GM12878 (cell line): ENCODE results near the gene ZBTB16. TPM values are rescaled to one million over a fixed set of nuclear protein-coding genes. Genes with fewer than 3 reads are reported as not detected.

Experiments used
- ATAC-seq: fragments of 200-7000 bp; cut with Tn5 transposase; 3 replicates; pipeline ENCODE4 v1.9.1; 2020; ENCODE audit warnings: mild to moderate bottlenecking, moderate library complexity
- BruUV-seq: library from RNA; stranded (reverse); fragments of 400-500 nt; replicated peaks from 2 replicates; lab custom pipeline; 2021; lab: Mats Ljungman, UMichigan
- CTCF ChIA-PET: fragments of 300-600 bp; sonication (Branson Sonifier 250); formaldehyde crosslinking; extraction: SDS; loops from one replicate; lab custom pipeline; 2021; ENCODE audit warnings: inconsistent platforms; lab: Yijun Ruan, JAX
- POLR2A ChIA-PET: fragments of 350-600 bp; formaldehyde crosslinking; extraction: SDS; loops from one replicate; lab custom pipeline; 2021; ENCODE audit warnings: inconsistent platforms; lab: Charles Lee
- RAD21 ChIA-PET: fragments of 300-600 bp; sonication (Branson Sonifier 250); formaldehyde crosslinking; loops from one replicate; lab custom pipeline; 2023; ENCODE audit warnings: antibody characterized with exemption; ENCODE audit not compliant: unreplicated experiment; lab: Charles Lee
- SMC1A ChIA-PET: fragments of 300-600 bp; sonication (Branson Sonifier 250); formaldehyde crosslinking; loops from one replicate; lab custom pipeline; 2023; ENCODE audit not compliant: unreplicated experiment, uncharacterized antibody; lab: Charles Lee
- DNase-seq: peaks from one replicate; pipeline ENCODE4 v3.0.0-alpha.2; 2011; ENCODE audit warnings: low read depth, low spot score
- FAIRE-seq: peaks from 3 replicates; lab custom pipeline; 2011; peaks lifted over from hg19 to GRCh38; lab: Jason Lieb, UNC
- H2AFZ ChIP-seq: 2 replicates; pipeline ENCODE4 v1.6.0; 2011; ENCODE audit warnings: low read depth, low read length, control low read depth; ENCODE audit not compliant: control insufficient read depth
- H3K27ac ChIP-seq: 2 replicates; pipeline ENCODE4 v1.5.1; 2011; ENCODE audit warnings: control low read depth; ENCODE audit not compliant: control insufficient read depth, insufficient read depth
- H3K27me3 ChIP-seq, 2 experiments: replicated peaks in 1 of 2; 2 replicates each; pipeline versions ENCODE4 v1.6.0 to v1.6.1; 2011; ENCODE audit warnings: low read length in 1 of 2; ENCODE audit not compliant: control insufficient read depth in 2 of 2, insufficient read depth in 2 of 2
- H3K36me3 ChIP-seq, 2 experiments: 2 replicates each; pipeline ENCODE4 v1.5.1; 2011; ENCODE audit warnings: low read length in 1 of 2; ENCODE audit not compliant: control insufficient read depth in 2 of 2, insufficient read depth in 2 of 2
- H3K4me1 ChIP-seq: 2 replicates; pipeline ENCODE4 v1.6.1; 2011; ENCODE audit warnings: mild to moderate bottlenecking, low read length, moderate library complexity, mixed read lengths; ENCODE audit not compliant: control insufficient read depth, insufficient read depth
- H3K4me2 ChIP-seq: 2 replicates; pipeline ENCODE4 v1.6.0; 2011; ENCODE audit warnings: control low read depth; ENCODE audit not compliant: control insufficient read depth, insufficient read depth
- H3K4me3 ChIP-seq: fragments of 200-600 bp; sonication (generic); 2 replicates; pipeline ENCODE4 v1.5.1; 2016
- H3K79me2 ChIP-seq: 2 replicates; pipeline ENCODE4 v1.6.0; 2011; ENCODE audit warnings: low read length; ENCODE audit not compliant: control insufficient read depth, insufficient read depth
- H3K9ac ChIP-seq: 2 replicates; pipeline ENCODE4 v1.8.0; 2011; ENCODE audit warnings: low read length, control low read depth, mixed read lengths; ENCODE audit not compliant: control insufficient read depth, insufficient read depth
- H3K9me3 ChIP-seq: replicated peaks from 3 replicates; pipeline ENCODE4 v1.5.1; 2011; ENCODE audit warnings: mild to moderate bottlenecking, low read length; ENCODE audit not compliant: control insufficient read depth, insufficient read depth
- H4K20me1 ChIP-seq: 2 replicates; pipeline ENCODE4 v1.6.0; 2011; ENCODE audit not compliant: control insufficient read depth, insufficient read depth
- BCL11A ChIP-seq: IDR thresholded peaks from 2 replicates; pipeline ENCODE4 v1.6.1; 2011; ENCODE audit warnings: low read depth, low read length
- CHD2 ChIP-seq: IDR thresholded peaks from 2 replicates; pipeline ENCODE4 v1.6.1; 2011; ENCODE audit warnings: low read depth, low read length, improper control_type of control experiment, borderline replicate concordance
- NFIC ChIP-seq: IDR thresholded peaks from 2 replicates; pipeline ENCODE4 v1.6.1; 2012; ENCODE audit warnings: low read depth, mild to moderate bottlenecking, inconsistent platforms, low read length, moderate library complexity
- NRF1 ChIP-seq: conservative IDR thresholded peaks from 2 replicates; pipeline ENCODE4 v1.6.1; 2011; ENCODE audit warnings: mild to moderate bottlenecking, low read depth, low read length, improper control_type of control experiment
- SIX5 ChIP-seq: IDR thresholded peaks from 2 replicates; pipeline ENCODE4 v1.6.1; 2011; ENCODE audit warnings: mild to moderate bottlenecking, low read depth, low read length, moderate library complexity; ENCODE audit not compliant: severe bottlenecking
- SMARCA5 ChIP-seq: fragments of 450-650 bp; IDR thresholded peaks from 2 replicates; pipeline ENCODE4 v1.6.1; 2017; ENCODE audit warnings: mild to moderate bottlenecking
- SPI1 ChIP-seq: IDR thresholded peaks from 2 replicates; pipeline ENCODE4 v1.6.1; 2011; ENCODE audit warnings: low read depth, mild to moderate bottlenecking, low read length, moderate library complexity, borderline replicate concordance; ENCODE audit not compliant: insufficient read depth
- STAT1 ChIP-seq: fragments of 450-650 bp; conservative IDR thresholded peaks from 2 replicates; pipeline ENCODE4 v1.6.1; 2014; ENCODE audit warnings: antibody characterized with exemption, mild to moderate bottlenecking
- SUPT20H ChIP-seq: IDR thresholded peaks from 2 replicates; pipeline ENCODE4 v1.6.1; 2011; ENCODE audit warnings: low read depth, mild to moderate bottlenecking, low read length, moderate library complexity, borderline replicate concordance; ENCODE audit not compliant: control insufficient read depth
- WRNIP1 ChIP-seq: IDR thresholded peaks from 2 replicates; pipeline ENCODE4 v1.6.1; 2011; ENCODE audit warnings: low read depth, low read length, improper control_type of control experiment, borderline replicate concordance
- ZNF687 ChIP-seq: fragments of 450-650 bp; IDR thresholded peaks from 2 replicates; pipeline ENCODE4 v1.6.1; 2017; ENCODE audit warnings: mild to moderate bottlenecking, moderate library complexity
- ZZZ3 ChIP-seq: IDR thresholded peaks from 2 replicates; pipeline ENCODE4 v1.6.1; 2011; ENCODE audit warnings: low read depth; ENCODE audit not compliant: control insufficient read depth, insufficient read length
- WGBS: methylation state at CpG from one replicate; pipeline ENCODE4 v1.1.6; 2016; ENCODE audit warnings: low lambda C conversion rate; ENCODE audit not compliant: insufficient replicate concordance, insufficient coverage; ENCODE audit errors: missing lambda C conversion rate; 5-methylcytosine and 5-hydroxymethylcytosine counted together
- in situ Hi-C: fragments of 300-500 bp; cut with MboI; formaldehyde crosslinking; loops from 9 replicates; pipeline ENCODE4 v1.14.3; 2018; ENCODE audit warnings: mixed read lengths
- intact Hi-C: fragments of 100-400 bp; cut with micrococcal nuclease; formaldehyde crosslinking; loops from one replicate; pipeline ENCODE4 v1.14.2; 2022; ENCODE audit not compliant: unreplicated experiment
- polyA plus RNA-seq, 11 experiments: library from polyadenylated mRNA; depleted of rRNA in 4 of 11; unstranded in 6 of 11; stranded (reverse) in 5 of 11; fragments of >200 nt; fragmentation: Nextera tagmentation in 4 of 11; fragmentation: Illumina TruSeq in 1 of 11; extraction: Ambion mirVana in 4 of 11; extraction: Trizol in 1 of 11; gene quantifications; 1 replicate in 1 of 11; 2 replicates in 10 of 11; pipeline versions ENCODE4 v1.2.1 to v1.2.3, GENCODE V29; 2011 to 2016; ENCODE audit warnings: inconsistent platforms in 2 of 11, missing spikeins in 2 of 11, low read depth in 1 of 11
- total RNA-seq, 4 experiments: library from RNA; depleted of rRNA in 3 of 4; stranded (reverse); fragments of >200 nt in 3 of 4; fragmentation: Illumina TruSeq in 1 of 4; extraction: Trizol in 1 of 4; gene quantifications; 2 replicates each; pipeline versions ENCODE4 v1.2.1 to v1.2.3, GENCODE V29; 2013 to 2021
- TF ChIP-seq, protein P1 (sequence below): fragments of 450-650 bp; IDR thresholded peaks from 2 replicates; pipeline ENCODE4 v1.6.1; 2014; ENCODE audit warnings: mild to moderate bottlenecking
- TF ChIP-seq, protein P2 (sequence below): fragments of 450-650 bp; IDR thresholded peaks from 2 replicates; pipeline ENCODE4 v1.6.1; 2017; ENCODE audit warnings: mild to moderate bottlenecking, low read depth, inconsistent platforms; ENCODE audit not compliant: poor library complexity, severe bottlenecking
- TF ChIP-seq, protein P3 (sequence below): IDR thresholded peaks from 2 replicates; pipeline ENCODE4 v1.6.1; 2012; ENCODE audit warnings: low read length, inconsistent platforms

ZBTB16 gene
- total and polyA plus RNA-seq, 10 of the 15 experiments (the other 5 are each of a cell fraction or from before 2014, with no cell fraction given) = 0.38 TPM; not detected in 9

GRCh38 chr11:114252767-114253166 lies 193.3 kb downstream of the ZBTB16 start:
- ChIA-PET RAD21 (no interaction called here), SMC1A (no interaction called here), CTCF (interaction anchor here (0.6 kb wide), 1 partner anchor 8 kb away, joined by 3 read pairs; no protein-coding TSS in a partner anchor), POLR2A (no interaction called here)
- no peak for DNase-seq
- FAIRE-seq = no peak
- H3K27me3 ChIP-seq = no peaks in the 10 kb centered on the region; a peak in 1 of 4 replicates
- no peaks in the 10 kb centered on the region for H4K20me1 ChIP-seq
- no peaks in the 10 kb centered on the region for H3K4me1 ChIP-seq
- intact Hi-C loops = no loop called here
- no TSS peak for BruUV-seq
- H3K4me2 ChIP-seq = no peak overlapping the region
- no peak overlapping the region for H3K27ac ChIP-seq
- 13% methylated on average over 9 of the region's 9 CpGs for WGBS
- H3K9me3 ChIP-seq = no peaks in the 10 kb centered on the region
- no peak for TF ChIP-seq SMARCA5
- TF ChIP-seq SUPT20H = no peak
- TF ChIP-seq STAT1 = no peak
- no peak for TF ChIP-seq NRF1
- TF ChIP-seq ZZZ3 = no peak
- TF ChIP-seq, protein P1, sequence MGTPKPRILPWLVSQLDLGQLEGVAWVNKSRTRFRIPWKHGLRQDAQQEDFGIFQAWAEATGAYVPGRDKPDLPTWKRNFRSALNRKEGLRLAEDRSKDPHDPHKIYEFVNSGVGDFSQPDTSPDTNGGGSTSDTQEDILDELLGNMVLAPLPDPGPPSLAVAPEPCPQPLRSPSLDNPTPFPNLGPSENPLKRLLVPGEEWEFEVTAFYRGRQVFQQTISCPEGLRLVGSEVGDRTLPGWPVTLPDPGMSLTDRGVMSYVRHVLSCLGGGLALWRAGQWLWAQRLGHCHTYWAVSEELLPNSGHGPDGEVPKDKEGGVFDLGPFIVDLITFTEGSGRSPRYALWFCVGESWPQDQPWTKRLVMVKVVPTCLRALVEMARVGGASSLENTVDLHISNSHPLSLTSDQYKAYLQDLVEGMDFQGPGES = no peak
- no peak for TF ChIP-seq SPI1
- no peak for TF ChIP-seq NFIC
- no peak for TF ChIP-seq CHD2
- no peak for TF ChIP-seq ZNF687
- TF ChIP-seq, protein P2, sequence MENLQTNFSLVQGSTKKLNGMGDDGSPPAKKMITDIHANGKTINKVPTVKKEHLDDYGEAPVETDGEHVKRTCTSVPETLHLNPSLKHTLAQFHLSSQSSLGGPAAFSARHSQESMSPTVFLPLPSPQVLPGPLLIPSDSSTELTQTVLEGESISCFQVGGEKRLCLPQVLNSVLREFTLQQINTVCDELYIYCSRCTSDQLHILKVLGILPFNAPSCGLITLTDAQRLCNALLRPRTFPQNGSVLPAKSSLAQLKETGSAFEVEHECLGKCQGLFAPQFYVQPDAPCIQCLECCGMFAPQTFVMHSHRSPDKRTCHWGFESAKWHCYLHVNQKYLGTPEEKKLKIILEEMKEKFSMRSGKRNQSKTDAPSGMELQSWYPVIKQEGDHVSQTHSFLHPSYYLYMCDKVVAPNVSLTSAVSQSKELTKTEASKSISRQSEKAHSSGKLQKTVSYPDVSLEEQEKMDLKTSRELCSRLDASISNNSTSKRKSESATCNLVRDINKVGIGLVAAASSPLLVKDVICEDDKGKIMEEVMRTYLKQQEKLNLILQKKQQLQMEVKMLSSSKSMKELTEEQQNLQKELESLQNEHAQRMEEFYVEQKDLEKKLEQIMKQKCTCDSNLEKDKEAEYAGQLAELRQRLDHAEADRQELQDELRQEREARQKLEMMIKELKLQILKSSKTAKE = no peak
- TF ChIP-seq BCL11A = no peak
- TF ChIP-seq SIX5 = no peak
- no peak for TF ChIP-seq WRNIP1
- TF ChIP-seq, protein P3, sequence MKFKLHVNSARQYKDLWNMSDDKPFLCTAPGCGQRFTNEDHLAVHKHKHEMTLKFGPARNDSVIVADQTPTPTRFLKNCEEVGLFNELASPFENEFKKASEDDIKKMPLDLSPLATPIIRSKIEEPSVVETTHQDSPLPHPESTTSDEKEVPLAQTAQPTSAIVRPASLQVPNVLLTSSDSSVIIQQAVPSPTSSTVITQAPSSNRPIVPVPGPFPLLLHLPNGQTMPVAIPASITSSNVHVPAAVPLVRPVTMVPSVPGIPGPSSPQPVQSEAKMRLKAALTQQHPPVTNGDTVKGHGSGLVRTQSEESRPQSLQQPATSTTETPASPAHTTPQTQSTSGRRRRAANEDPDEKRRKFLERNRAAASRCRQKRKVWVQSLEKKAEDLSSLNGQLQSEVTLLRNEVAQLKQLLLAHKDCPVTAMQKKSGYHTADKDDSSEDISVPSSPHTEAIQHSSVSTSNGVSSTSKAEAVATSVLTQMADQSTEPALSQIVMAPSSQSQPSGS = no peak
- ATAC-seq = no peak
- in situ Hi-C loops = no loop called here
- no peaks in the 10 kb centered on the region for H3K79me2 ChIP-seq
- no peak overlapping the region for H2AFZ ChIP-seq
- H3K9ac ChIP-seq = no peak overlapping the region
- no peak overlapping the region for H3K4me3 ChIP-seq
- H3K36me3 ChIP-seq = no peaks in the 10 kb centered on the region
